Hepatic stellate cell (primary cell): ENCODE data around the gene PRDM16.
A peak's percentile ranks its signal among the peaks of the same experiment; 100 is the strongest.
"Not testable (repeated sequence)": the region's sequence is repeated elsewhere in the genome, so short reads cannot be mapped to it uniquely, and the experiment has no call there.

ENCODE experiments used
- DNase-seq: peaks from one replicate; pipeline ENCODE4 v3.0.0; 2011; ENCODE audit warnings: low spot score

Gene PRDM16

GRCh38 chr1:3282186-3282585 is 213.2 kb downstream of the PRDM16 start:
- no peak for DNase-seq

GRCh38 chr1:3282656-3283430 is 213.8 kb downstream of the PRDM16 start:
- DNase-seq: no peak

GRCh38 chr1:3283849-3284248 is 214.8 kb downstream of the PRDM16 start:
- DNase-seq: peak; percentile 81

- no peak for DNase-seq
Measured at GRCh38 chr1:3284691-3285090, 215.7 kb downstream of the PRDM16 start.

GRCh38 chr1:3285106-3285740 is 216.2 kb downstream of the PRDM16 start:
- DNase-seq: no peak

- not testable (repeated sequence) for DNase-seq
Measured at GRCh38 chr1:3287095-3287494, 218.1 kb downstream of the PRDM16 start.

- DNase-seq: no peak
Measured at GRCh38 chr1:3287656-3288160, 218.7 kb downstream of the PRDM16 start.

GRCh38 chr1:3289502-3289901 is 220.5 kb downstream of the PRDM16 start:
- no peak for DNase-seq

GRCh38 chr1:3290438-3290837 is 221.4 kb downstream of the PRDM16 start:
- DNase-seq: no peak

- DNase-seq: no peak
Measured at GRCh38 chr1:3290915-3291314, 221.9 kb downstream of the PRDM16 start.

GRCh38 chr1:3292051-3292722 is 223.2 kb downstream of the PRDM16 start:
- no peak for DNase-seq

- DNase-seq: no peak
Measured at GRCh38 chr1:3292868-3293562, 224.0 kb downstream of the PRDM16 start.

GRCh38 chr1:3293563-3294080 is 224.6 kb downstream of the PRDM16 start:
- DNase-seq: no peak

GRCh38 chr1:3294450-3294849 is 225.4 kb downstream of the PRDM16 start:
- no peak for DNase-seq

- DNase-seq: no peak
Measured at GRCh38 chr1:3295846-3296245, 226.8 kb downstream of the PRDM16 start.

GRCh38 chr1:3296326-3296725 is 227.3 kb downstream of the PRDM16 start:
- no peak for DNase-seq

GRCh38 chr1:3296826-3297225 is 227.8 kb downstream of the PRDM16 start:
- DNase-seq: no peak

- DNase-seq: no peak
Measured at GRCh38 chr1:3297756-3298155, 228.8 kb downstream of the PRDM16 start.

GRCh38 chr1:3298197-3298596 is 229.2 kb downstream of the PRDM16 start:
- no peak for DNase-seq

- DNase-seq: no peak
Measured at GRCh38 chr1:3304246-3304645, 235.2 kb downstream of the PRDM16 start.

GRCh38 chr1:3304692-3305091 is 235.7 kb downstream of the PRDM16 start:
- DNase-seq: no peak

GRCh38 chr1:3305156-3305555 is 236.2 kb downstream of the PRDM16 start:
- no peak for DNase-seq
